Hippocampal formation (tissue), 2 donors: ENCODE data around the gene DDT.
"Not testable (repeated sequence)": the region's sequence is repeated elsewhere in the genome, so short reads cannot be mapped to it uniquely, and the experiment has no call there.

Experiments used
- DNase-seq, 2 donors: peaks; one replicate each; lab custom pipeline; 2025; lab: John Stamatoyannopoulos, UW

Gene DDT

GRCh38 chr22:23974345-23974744 lies at the start of gene DDT:
Gene DDT (minus strand): TSS chr22:23974441. CDS start chr22:23974414, 27 bp downstream.
- DNase-seq: not testable (repeated sequence)

GRCh38 chr22:24023204-24023789 lies 49.1 kb upstream of the DDT start:
- DNase-seq: no peak

- no peak for DNase-seq
Measured at GRCh38 chr22:24021304-24021703, 47.1 kb upstream of the DDT start.

DNA sequence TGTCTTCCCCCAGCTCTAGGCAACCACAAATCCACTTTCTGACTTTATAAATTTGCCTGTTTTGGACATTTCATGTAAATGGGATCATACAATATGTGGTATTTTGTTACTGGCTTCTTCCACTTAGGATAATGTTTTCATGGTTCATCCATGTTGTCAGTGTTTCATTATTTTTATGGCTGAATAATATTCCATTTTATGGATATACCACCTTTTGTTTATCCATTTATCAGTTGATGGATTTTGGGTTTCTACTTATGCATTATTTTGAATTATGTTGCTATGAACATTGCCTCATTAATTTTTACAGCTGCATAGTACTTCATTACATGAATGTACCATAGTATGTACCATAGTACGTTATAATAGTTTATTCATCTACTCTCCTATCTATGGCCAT lies 41.9 kb upstream of the DDT start:
- DNase-seq: no peak

DNA sequence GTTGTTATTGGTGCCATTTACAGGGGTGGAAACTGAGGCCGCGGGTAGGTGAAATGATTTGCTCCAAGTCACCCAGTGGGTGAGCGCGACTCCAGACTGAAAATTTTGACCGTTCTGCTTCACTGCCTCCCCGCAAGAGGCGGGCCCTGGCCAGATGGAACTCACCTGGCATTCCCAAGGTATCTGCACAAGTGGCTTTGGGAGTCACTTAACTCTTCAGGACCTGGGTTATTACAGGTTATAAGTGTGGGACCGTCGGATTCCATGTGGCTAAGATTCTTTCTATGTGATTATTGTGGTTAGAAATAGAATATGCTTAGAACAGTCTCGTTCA lies 37.5 kb upstream of the DDT start:
- no peak for DNase-seq

DNA sequence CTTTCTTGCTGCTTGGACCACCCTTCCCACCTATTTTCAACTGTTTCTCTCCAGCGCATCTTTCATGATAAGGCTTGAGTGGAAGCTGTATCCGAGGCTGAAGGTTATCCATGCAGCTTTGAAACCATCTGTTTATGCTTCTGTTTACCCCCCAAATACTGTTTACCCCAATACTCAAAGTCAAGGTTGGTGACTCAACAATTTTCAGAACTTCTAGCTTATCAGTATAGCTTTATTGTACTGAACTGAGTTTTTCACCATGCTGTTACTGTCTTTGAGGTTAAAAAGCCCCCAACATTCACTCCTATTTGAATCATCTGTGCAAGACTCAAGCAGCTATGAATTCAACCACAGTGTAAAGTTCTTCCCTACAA lies 35.8 kb upstream of the DDT start:
- DNase-seq: no peak

DNA sequence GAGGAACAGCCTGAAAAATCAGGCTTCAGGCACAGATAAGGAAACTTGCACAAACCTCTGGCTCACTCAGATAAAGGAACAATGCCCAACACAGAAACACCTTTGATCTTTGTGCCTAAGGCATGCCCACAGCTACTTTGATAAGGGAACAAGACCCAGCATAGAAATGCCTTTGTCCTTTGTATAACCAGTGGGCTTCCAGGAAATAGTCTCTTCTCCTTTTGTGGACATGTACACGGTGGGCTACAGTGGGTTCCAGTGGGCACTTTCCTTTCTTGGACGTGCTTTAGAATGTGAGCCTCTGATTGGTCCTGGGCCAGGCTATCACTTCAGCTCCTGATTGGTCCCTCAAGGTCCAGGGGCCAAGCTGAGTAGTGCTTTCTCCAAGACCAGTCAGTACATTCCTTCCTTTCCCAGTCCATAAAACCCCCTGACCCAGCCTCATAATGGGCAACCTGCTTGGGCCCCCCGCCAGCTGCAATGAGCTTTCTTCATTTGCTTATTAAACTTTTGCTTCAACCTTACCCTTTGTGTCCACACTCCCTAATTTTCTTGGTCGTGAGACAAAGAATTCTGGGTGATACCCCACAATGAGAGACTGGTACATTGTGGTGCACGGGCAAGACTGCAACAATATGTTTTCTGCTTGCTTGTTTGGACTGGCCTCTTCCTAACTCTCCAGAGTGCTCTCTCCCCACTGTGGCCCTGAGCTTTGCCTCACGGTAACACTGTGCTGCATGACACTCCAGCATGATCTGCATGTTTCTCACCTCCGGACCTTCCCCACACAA lies 35.2 kb upstream of the DDT start:
- DNase-seq: no peak

DNA sequence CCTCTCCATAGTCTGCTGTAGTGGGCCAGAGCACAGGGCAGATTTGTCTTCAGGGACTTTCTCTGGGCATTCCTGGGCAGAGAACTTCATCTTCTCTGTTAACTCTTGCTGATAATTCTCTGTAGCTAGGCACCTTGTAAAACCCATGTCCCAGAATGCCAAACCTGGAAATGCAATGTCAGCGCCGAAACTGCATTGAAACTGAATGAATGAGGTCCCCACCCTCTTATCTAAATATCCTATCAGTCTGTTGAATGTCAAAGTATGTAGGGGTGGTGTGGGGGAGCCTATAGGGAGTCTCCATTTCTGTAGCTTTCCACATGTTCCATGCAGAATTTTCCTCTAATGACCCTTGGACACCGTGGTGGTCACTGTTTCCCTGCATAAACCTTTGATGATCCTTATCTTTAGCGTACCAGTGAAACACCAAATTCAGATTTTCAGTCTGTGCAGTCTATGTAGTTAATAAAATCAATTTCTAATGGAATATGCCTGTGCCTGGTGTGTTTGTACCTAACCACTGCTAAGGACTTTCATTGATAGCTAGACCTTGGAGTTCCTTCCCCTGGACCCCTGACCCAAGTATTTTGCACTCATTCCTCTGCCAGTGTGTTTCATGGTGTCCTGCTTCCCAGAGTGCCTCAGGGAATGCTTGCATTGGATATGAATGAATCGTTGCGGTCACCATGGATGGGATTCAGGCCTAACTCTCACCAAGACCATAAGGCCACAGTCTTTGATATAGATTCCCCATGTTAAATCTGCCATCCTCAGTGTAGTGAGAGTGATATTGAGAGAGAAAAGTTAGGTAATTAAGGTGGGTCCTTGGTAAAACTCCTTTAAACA lies 34.4 kb upstream of the DDT start:
- no peak for DNase-seq

DNA sequence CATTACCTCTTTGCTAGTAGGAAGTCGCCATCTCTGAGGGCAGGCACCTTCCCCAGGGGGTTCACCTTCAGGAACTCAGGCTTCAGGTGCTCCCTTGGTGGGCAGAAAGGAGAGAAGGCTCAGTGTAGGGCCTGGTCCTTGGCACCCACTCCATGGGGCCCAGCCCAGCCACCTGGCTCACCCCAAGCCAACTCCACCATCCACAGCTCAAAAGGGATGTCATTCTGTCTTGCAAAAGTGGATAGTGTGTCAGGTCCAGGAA lies 33.7 kb upstream of the DDT start:
- DNase-seq: no peak

DNA sequence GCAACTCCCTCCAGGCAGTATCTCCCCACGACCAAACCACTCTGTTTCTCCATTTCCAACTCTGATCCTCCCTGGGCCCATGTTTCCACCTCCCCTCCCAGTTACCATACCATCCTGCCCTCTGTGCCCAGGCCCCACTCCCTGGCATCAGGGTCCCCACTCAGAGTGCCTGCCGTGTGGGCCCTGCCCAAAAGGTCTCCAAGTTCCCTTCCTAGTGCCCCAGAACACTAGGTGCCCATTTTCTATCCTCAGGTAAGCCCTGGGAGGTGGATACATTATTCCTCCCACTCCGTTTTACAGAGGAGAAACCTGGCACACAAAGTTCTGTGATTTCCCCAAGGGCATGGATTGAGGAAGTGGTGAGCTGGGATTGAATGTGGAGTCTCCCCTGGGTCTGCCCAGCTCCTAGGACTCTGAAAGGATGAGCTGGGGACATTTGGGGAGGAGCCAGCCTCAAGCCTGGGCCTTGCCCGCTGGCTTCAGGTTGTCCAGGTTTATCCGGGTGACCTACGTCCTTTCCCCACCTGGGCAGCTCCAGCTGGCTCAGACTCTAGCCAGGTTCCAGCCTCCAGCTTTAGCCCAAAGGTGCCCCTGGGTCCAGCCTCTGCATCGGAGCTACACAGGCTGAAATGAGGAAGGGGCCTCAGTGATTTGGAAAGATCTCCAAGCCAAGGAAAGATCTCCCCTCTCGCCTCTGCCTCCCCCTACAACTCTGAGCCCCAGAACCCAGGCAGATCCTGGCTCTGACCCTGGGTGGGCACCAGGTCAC lies 33.2 kb upstream of the DDT start:
- DNase-seq: no peak

GRCh38 chr22:24006914-24007214 lies 32.6 kb upstream of the DDT start:
- no peak for DNase-seq

GRCh38 chr22:24006207-24006913 lies 32.1 kb upstream of the DDT start:
- no peak for DNase-seq

DNA sequence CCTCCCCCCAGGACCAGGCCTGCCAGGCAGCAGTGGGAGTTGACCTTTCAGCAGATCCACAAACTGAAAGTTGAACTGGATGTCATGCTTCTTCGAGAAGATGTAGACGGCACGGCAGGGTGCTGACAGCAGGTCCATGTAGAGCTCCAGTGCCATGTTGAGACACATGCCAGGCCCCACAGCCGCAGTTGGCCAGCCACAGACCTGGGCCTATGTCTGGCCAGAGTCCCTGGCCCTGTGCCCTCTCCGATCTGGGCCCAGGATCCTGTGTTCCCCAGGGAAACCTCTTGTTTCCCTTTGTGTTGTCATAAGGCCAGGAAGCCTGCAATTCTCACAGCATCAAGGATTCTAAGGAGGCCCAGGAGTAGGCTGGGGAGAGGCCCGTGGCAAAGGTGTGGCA lies 31.0 kb upstream of the DDT start, which contains the start of gene GSTT4:
Gene GSTT4 (minus strand): TSS at position 253 of the 400 bp plus-strand sequence. CDS start 97 bp downstream, at position 156.
- DNase-seq: peak in 1 of 2 donors; percentile 18

DNA sequence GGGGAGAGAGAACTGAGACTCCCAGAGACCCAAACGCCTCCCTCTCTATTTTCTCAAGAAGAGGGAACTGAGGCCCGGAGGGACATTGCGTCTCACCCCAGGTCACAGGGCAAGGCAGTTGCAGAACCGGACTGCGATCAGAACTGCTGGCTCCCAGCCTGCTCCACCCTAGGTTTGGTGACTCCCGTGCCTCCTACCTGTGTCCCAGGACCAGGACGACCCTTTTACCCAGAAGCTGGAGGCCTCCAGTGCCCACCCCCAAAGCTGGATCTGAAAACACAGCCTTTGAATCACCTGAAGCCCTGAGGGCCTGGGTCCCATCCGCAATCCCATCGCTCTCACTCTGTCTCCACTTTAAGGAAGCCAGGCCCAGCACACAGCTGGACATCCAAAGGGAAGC lies 29.6 kb upstream of the DDT start:
- no peak for DNase-seq

DNA sequence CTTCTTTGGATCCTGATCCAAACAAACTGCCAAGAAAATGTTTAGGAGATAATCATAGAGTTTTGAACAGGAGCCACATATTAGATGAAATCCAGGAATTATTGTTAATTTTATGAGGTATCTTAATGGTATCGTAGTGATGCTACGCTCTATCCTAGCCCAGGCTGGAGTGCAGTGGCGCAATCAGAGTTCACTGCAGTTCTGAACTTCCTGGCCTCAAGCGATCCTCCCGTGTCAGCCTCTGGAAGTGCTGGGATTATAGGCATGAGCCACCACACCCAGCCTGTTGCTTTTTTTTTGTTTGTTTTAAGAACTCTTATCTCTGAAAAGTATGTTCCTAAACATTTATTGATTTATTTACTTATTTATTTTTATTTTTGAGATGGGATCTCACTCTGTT lies 28.6 kb upstream of the DDT start:
- DNase-seq: no peak

GRCh38 chr22:24002272-24002671 lies 28.0 kb upstream of the DDT start:
- no peak for DNase-seq

GRCh38 chr22:24001314-24001713 lies 27.1 kb upstream of the DDT start:
- no peak for DNase-seq

- not testable (repeated sequence) for DNase-seq
Measured at GRCh38 chr22:23999779-24000178, 25.5 kb upstream of the DDT start.

GRCh38 chr22:23997092-23997491 lies 22.9 kb upstream of the DDT start:
- no peak for DNase-seq

- not testable (repeated sequence) for DNase-seq
Measured at GRCh38 chr22:23993581-23994177, 19.4 kb upstream of the DDT start.

GRCh38 chr22:23993080-23993479 lies 18.8 kb upstream of the DDT start:
- not testable (repeated sequence) for DNase-seq
